Femur (tissue), 1 donor: Measurements from ENCODE around the gene CDH24.
A peak's percentile ranks its signal among the peaks of the same experiment; 100 is the strongest.

Experiments used
- DNase-seq: peaks from one replicate; pipeline ENCODE4 v3.0.0-alpha.2; 2017

CDH24 gene

DNA sequence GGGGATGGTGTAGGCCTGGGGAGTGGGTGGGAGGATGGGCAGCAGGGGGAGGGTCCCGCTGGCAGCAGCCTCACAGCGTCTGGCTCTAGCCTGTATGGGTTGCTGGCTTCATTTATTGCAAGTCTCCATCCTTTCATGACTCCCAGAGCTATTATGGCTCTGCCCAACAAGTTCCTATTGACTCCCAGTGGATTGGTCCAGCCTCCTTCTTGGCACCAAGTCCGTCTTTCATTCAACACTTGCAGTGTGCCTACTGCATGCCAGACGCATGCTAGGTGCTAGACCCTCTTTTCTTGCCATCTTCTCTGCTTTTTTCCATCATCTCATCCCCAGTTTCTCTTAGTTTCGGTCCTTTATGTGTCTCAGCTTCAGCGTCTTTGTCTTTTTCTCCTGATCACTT lies 14.2 kb downstream of the CDH24 start:
- no peak for DNase-seq

DNA sequence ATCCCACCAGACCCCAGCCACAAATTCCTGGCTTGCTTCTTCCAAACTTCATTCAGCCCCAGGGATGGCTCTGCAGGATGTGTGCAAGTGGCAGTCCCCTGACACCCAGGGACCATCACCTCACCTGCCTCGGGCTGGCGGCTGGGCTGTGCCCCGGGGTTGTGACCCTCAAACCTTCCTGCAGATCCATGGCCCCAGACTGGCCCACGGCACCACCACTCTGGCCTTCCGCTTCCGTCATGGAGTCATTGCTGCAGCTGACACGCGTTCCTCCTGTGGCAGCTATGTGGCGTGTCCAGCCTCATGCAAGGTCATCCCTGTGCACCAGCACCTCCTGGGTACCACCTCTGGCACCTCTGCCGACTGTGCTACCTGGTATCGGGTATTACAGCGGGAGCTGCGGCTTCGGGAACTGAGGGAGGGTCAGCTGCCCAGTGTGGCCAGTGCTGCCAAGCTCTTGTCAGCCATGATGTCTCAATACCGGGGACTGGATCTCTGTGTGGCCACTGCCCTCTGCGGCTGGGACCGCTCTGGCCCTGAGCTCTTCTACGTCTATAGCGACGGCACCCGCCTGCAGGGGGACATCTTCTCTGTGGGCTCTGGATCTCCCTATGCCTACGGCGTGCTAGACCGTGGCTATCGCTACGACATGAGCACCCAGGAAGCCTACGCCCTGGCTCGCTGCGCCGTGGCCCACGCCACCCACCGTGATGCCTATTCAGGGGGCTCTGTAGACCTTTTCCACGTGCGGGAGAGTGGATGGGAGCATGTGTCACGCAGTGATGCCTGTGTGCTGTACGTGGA lies 15.0 kb downstream of the CDH24 start, which contains the start of gene PSMB11:
TSS of gene PSMB11 (plus strand) at position 51 of the 804 bp plus-strand sequence. CDS start at position 65, 14 bp downstream.
- no peak for DNase-seq

DNA sequence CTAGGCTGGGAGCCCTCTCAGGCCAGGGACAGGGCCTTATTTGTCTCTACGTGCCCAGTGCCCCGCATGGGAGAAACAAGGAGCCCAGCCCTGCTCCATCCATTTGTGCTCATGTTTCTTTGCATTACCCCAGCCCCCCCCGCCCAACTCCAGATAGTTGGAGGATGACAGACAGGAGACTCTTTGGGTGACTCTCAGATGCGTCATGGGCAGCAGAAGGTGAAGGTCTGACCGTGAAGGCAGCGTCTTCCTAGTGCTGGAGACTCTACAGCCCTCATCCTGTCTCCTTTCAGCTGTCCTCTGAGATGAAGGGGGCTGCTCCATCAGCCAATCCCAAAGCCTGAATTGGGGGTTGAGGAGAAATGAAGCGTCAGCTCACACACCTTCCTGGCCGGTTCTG lies 15.6 kb downstream of the CDH24 start:
- DNase-seq = no peak

DNA sequence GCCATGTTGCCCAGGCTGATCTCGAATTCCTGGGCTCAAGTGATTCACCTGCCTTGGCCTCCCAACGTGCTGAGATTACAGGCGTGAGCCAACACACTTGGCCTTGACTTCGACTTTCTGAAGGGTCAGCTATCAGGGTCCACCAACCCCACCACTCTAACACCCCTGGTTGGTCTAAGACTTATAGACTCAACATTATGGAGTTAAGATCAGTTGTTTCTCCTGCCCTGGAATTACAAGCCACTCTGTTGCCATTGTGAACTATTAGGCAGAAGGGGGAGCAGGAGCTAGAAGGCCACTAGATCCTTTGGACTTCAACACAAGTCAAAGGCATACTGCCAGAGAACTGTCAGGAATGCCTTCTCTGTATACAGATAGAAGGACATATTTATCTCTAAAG lies 17.2 kb downstream of the CDH24 start:
- no peak for DNase-seq

DNA sequence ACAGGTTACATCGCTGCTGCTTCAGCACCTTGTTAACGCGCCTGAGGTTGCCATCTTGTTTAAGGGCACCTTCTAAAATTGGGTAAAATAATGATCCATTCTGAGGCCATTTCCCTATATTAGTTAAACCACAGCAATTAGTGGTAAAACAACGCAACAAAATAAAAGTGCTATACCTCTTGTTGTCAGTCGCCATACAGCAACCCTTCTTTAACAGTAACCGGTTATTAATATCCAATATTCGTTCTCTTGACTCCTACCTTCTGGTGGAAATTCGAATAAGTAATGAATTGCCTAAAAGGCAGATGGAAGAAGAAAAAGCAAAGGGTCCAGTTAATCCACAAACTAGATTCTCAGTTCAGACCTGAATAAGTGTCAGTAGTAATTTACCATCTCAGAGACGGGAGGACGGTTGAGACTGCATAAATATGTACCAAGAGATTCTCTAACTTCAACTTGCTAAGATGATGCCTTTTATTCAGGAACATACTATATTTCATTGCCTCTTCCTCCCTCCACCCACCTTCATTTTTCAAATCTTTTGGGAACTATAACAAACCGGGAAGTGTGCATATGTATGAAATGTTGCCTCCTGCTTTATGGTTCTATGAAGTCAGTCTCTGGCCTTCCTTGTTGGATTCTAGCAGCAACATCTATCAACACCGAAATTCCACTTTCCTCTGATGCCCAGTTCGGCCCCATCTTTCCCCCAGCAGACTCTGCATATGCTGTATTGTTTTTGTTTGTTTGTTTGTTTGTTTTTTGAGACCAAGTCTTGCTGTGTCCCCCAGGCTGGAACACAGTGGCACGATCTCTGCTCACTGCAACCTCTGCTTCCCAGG lies 21.8 kb downstream of the CDH24 start:
- DNase-seq = no peak

DNA sequence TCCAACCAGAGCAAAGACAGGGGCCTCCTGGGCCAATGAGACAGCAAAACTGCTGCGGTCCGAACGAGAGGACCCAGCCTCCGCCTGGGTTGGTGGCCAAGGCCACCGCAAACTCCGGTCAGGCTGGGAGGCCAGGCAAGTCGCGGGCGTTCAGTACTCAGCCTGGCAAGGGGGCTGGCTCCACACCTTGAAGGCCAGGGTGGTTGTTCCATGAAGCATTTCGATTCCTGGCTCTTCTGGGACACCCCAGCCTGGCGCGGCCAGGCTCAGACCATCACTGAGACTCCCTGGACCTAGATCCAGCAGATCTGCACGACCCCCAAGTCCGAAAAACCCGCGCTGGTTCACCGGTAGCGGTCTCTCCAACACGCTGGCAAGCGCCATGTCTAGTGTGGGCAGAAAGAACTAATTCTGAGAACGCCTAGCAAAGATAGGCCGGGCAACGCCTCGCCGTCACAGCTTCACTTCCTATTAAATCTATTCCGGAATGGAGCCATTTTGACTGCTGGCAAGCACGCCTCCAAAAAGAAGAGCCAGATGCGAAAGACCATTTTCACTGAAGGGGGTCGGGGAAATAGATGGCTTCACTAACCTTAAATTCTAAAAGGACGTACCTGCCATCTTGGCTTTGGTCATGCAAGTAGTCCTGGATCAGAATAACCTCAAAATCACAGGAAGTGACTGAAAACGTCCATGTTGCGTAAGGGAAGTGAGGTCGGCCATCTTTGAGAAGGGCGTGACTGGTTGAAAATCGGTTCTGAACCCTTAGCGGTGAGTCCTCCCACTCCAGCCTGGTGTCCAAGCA lies 22.6 kb downstream of the CDH24 start, which contains the start of gene PSMB5:
TSS of gene PSMB5 (minus strand) at position 403 of the 805 bp plus-strand sequence. CDS start at position 384, 19 bp downstream.
- peak; percentile 94 for DNase-seq

DNA sequence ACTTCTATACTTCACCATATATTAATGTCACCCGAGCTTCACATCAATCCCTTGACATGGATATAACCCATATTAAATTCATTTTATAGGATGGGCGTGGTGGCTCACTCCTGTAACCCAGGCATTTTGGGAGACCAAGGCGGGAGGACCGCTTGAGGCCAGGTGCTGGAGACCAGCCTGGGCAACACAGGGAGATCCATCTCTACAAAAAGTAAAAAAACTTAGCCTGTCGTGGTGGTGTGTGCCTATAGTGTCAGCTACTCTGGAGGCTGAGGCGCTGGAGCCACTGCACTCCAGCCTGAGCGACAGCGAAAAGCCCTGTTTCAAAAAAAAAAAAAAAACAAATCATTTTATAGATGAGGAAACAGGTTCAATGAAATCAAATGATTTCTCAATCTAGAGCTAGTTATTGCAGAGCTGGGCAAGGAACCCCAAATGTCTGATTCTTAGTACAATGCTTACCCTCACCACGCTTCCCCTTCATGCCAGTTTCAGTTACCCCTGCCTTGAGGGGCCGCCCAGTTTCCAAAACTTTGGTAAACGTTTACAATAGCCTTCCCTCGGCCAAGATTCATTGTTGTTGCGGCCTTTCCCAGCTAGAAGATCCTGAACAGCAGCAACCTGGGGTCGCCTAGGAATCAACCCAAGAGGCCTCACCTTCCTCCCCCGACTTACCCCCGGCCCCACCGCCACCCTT lies 23.4 kb downstream of the CDH24 start:
- no peak for DNase-seq

DNA sequence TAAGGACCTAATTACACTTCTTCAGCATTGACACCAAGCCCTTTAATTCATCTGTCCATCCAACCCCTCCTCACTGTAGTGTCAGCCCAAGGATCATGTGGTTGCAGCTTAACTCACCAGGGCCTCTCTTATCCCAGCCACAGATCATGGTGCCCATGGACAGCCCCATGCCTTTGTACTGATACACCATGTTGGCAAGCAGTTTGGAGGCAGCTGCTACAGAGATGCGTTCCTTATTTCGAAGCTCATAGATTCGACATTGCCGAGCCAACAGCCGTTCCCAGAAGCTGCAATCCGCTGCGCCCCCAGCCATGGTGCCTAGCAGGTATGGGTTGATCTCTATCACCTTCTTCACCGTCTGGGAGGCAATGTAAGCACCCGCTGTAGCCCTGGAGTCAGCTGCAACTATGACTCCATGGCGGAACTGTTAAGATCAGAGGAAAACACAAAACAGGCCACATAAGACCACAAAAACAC lies 24.0 kb downstream of the CDH24 start:
- DNase-seq = no peak

DNA sequence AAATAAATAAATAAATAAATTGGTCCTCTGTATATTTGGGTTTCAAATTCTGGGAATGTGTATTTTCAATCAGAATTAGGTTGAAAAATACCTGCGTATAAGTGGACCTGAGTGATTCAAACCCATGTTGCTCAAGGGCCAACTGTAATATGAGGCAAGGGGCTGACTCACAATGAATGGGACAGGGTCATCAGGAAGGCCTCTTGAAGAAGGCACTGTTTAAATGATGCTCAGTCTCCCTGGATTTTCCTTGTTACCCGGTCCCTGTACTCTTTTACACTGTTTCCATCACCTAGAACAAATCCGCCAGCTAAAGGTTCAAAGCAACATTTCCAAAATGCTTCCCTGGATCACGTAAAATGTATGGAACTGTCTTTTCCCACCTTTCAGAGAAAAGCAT lies 26.4 kb downstream of the CDH24 start:
- DNase-seq = no peak

DNA sequence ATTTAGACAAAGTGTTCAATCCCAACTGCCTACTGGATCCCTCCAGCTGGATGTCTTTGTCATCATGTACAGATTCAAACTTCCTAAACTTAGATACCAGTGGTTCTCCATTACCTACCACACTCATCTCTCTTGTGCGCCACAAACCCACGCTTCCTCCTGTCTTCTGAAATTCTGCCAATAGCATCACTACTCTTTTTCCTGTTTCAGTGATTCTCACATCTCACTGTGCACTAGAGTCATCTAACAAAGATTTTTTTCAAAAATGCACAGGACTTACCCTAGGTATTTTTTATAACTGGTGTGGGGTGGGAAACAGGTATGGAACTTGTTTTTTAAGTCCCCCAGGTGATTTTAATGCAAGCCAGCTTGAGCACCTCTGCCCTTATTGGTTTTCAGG lies 28.5 kb downstream of the CDH24 start:
- DNase-seq = no peak

DNA sequence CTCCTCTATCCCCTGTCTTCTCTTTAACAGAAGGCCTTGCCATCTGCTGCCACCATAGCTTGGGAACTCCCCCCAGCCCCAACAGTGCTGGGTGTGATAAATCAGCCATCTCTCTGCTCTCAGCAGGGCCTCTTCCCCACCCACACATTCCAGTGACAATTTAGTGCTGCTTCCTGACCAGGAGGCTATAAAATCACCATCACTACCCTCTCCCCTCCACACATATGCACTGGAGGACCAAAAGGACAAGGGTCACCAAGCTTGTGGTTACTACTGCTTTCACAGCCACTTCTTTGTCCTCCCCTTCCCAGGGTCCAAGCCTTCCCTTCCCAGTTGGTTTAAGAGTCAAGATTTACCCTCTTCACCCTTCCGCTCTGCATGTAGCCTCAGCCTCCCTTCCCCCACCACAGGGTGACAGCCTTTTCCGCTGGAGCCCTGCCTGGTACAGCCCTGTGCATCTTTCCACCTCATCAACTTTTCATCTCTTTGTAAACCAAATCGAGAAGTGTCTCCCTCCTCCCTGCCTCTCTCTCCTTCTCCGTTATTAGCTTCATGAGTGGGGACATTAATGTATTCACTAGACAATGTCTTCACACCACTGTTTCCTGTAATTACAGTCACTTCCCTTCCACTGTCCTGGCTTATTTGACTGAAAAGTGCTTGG lies 32.0 kb downstream of the CDH24 start:
- DNase-seq = no peak

DNA sequence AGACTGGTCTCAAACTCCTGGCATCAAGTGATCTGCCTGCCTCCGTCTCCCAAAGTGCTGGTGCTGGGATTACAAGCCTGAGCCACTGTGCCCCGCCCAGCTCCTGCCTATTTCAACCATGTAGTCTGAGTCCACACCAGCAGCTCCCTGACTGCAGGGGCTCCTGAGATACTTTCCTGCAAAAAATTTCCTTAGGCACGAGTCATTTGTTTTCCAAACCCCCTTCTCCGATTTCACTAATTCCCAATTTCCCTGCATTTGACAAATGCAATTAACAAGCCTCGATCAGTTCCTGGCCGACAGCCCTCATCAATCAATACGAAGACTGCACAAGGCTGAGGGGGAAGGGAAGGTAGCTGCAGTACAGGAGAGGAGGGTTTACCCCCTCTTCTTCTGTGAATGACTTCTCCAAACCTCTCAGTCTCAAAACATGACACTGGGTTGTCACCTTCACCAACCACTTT lies 32.7 kb downstream of the CDH24 start:
- no peak for DNase-seq

DNA sequence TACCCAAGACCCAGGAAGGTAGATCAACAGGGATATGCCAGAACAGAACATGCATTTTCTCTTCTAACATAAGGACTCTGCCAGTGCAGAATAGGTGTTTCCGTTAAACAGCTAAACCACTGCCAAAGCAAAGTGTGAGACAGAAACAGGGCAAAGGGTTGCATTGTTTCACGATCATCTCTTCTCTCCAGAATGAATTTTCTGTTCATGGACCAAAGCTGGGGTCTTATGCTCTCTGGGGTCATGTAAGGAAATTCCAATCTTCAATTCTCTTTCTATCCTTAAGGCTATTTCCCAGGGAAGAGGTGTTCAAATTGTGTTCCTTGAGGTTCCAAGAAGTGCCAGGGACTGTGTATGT lies 33.5 kb downstream of the CDH24 start:
- DNase-seq = no peak

DNA sequence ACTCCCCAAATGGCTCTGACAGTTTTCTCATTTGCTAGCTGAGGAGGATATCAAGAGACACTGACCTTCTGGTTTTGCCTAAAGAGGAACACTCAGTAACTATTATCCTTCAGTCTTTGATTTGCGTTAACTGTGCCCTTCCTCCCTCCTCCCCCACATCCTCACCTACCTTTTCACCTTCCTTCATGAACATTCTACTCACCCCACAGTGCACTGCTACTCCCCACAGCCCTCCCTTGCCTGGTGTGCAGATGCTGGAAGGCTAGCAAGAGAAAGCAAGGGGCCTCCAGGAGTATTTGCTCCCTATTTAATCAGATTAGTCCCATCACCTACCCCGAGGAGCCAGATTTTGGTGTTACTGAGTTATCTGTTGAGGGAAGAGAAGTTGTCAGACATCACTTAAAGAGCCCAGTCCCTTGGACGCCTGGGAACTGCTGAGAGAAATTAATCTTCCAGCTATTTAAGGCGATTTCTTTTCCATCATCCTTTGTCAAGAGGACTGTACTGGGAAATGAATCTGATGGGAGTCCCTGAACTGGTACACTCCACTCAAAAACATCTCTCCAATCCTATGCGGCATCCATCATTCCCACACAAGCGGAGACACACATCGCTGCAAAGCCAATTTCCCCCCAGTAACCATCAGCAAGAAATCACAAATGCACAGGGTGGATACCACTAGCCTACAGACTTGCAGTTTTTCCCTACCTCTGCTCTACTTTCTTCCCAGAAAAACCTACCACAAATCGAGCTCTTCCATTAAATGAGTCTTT lies 34.1 kb downstream of the CDH24 start:
- no peak for DNase-seq

DNA sequence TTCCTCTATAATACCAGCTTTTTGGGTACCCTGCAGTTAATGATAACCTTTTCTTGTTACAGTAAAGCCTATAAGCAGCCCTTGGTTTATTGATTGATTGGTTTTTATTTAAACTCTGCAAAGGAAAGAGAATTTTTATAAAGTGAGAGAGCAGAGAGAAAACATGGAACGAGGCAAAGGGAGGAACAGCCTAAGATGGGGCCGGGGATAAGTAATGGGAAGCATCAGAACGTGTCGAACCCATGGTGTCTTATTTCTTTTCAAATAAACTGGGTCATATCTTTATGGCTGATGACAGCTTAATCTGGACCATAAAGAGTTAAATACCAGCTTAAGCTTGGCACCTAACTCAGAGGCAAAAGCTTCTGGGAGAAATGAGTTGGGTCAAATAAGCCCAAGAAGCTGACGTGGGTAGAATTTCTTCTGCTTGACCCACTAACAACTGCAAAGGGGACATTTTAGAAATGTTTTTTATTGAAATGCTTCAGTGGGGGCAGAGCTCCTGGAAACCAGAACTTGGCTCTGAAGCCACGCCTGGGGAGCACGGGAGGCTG lies 35.4 kb downstream of the CDH24 start:
- no peak for DNase-seq

DNA sequence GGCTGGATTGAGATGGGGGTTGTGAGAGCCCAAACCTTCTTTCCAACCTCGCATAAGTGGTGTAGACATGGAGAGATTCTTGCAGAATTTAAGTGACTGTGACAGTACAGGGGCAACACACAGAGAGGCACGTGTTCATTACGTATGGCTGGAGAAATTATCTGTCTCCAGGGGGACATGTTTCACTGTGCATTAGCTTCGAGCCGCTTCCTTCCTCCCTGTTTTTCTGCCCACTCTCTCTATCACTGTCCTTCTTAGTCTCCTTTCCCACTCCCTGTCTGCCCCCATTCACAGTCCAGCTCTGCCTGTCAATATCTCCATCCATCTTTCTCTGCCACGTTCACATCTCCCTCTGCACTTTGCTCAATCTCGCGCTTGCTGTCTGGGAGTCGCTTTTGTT lies 35.9 kb downstream of the CDH24 start:
- no peak for DNase-seq

DNA sequence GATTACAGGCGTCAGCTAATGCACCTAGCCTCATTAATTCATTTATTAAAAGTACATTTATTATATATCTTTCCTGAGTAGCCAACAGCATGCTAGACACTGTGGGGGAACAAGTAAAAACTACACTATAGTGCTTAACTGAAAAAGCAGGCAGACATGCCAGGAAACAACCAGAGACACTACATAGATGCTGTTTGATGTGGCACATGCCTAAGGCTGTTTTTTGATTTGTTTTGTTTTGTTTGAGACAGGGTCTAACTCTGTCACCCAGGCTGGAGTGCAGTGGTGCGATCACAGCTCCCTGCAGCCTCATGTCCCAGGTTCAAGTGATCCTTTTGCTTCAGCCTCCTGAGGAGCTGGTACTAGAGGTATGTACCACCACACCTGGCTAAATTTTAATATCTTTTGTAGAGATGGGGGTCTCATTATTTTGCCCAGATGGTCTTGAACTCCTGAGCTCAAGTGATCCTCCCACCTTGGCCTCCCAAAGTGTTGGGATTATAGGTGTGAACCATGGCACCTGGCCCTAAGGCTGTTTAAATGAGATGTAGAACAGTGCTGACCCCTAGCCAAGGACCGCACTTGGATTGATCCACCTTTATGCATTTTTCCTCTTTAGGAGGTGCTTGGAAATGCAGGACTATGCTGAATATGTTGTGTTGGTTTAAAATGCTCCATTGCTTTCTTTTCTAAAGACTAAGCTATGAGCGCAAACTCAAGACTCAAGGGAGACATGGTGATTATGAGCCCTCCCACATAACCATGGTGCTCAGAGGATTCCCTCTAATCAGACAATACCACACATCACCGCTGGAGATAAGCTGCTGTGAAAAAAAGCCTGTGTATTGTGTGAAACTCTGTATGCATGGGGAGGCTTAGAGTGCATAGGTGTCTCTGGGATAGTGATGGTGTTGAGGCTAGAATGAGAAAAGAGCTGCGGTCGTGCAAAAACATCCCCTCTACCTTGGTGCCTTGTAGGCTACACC lies 36.9 kb downstream of the CDH24 start:
- no peak for DNase-seq

DNA sequence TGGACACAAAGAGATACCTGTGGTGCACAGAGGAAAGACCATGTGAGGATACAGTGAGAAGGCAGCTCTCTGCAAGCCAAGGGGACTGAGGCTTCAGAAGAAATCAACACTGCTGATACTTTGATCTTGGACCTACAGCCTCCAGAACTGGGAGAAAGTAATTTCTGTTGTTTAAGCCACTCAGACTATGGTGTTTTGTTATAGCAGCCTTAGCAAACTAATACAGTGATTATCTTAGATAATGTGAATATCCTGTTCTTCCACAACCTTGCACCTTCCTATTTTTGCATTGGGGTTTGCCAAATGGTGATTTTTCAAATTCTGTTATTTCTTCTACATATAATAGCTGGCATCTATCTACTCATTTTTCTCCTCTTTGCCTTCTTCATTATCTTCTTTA lies 39.2 kb downstream of the CDH24 start:
- DNase-seq = no peak

DNA sequence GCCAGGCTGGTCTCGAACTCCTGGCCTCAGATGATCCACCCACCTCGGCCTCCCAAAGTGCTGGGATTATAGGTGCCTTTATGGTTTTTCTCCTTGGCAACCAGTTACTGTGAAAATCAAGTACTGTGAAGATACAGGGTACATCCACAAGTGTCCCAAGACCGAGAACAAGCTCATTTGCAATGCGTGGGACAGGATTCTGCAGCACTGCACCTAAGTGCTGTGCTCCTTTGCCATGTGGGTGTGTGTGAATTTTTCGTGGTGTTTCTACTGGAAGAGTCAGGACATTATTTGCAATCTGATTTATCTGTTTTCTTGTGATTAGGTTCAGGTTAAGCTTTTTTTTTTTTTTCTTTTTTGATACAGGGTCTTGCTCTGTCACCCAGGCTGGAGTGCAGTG lies 40.2 kb downstream of the CDH24 start:
- DNase-seq = no peak
